ENCODE measurements around the gene CFAP221. TPM values are rescaled to one million over a fixed set of nuclear protein-coding genes. Genes with fewer than 3 reads are reported as not detected.
"Not testable (repeated sequence)": the region's sequence is repeated elsewhere in the genome, so short reads cannot be mapped to it uniquely, and the experiment has no call there.

CFAP221 gene
- total RNA-seq, 2 experiments from 2014 or later, result not detected

GRCh38 chr2:119616421-119616820, 72.2 kb downstream of the CFAP221 start:
- no peak overlapping the region for H3K4me3 Mint-ChIP-seq
- H3K36me3 Mint-ChIP-seq, result no peaks in the 10 kb centered on the region
- no peak for ATAC-seq
- no peaks in the 10 kb centered on the region for H3K4me1 Mint-ChIP-seq
- peaks cover 12% of the 10 kb centered on the region for H3K9me3 Mint-ChIP-seq (ENCODE audit: low read depth)
- CTCF ChIA-PET, result no interaction called here
- H3K27ac Mint-ChIP-seq, result no peak overlapping the region
- H3K27me3 Mint-ChIP-seq, result peaks cover 10% of the 10 kb centered on the region
- DNase-seq, result no peak

DNA sequence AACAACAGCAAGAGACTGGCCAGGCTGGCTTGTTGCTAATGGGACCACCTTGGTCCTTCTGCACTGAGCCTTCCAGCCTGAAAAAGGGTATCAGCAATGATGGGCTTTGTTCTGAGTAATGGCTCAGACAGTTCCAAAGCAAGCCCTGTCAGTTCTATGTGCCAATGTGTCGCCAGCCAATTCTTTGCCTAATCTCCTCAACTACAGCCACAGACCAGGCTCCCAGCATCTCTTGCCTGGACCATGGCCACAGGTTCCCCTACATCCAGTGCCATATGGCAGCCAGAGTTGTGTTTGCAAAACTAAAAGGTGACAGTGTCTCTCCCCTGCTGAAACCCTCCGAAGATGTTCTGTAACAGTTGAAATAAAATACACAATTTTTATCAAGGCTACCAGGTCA, 73.2 kb downstream of the CFAP221 start:
- H3K36me3 Mint-ChIP-seq, result no peaks in the 10 kb centered on the region
- ATAC-seq (no peak), DNase-seq (no peak)
- H3K9me3 Mint-ChIP-seq (ENCODE audit: low read depth), result peaks cover 12% of the 10 kb centered on the region
- no peaks in the 10 kb centered on the region for H3K4me1 Mint-ChIP-seq
- H3K27ac Mint-ChIP-seq, result no peak overlapping the region
- H3K4me3 Mint-ChIP-seq, result no peak overlapping the region
- CTCF ChIA-PET, result no interaction called here
- H3K27me3 Mint-ChIP-seq, result peaks cover 13% of the 10 kb centered on the region

DNA sequence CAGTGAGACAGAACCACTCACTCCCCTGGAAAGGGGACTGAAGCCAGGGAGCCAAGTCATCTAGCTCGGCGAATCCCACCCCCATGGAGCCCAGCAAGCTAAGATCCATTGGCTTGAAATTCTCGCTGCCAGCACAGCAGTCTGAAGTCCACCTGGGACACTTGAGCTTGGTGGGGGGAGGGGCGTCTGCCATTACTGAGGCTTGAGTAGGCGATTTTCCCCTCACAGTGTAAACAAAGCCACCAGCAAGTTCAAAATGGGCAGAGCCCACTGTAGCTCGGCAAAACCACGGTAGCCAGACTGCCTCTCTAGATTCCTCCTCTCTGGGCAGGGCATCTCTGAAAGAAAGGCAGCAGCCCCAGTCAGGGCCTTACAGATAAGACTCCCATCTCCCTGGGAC, 74.5 kb downstream of the CFAP221 start:
- ATAC-seq, H3K27ac Mint-ChIP-seq, CTCF ChIA-PET, DNase-seq, H3K4me3 Mint-ChIP-seq, H3K36me3 Mint-ChIP-seq, H3K4me1 Mint-ChIP-seq: not testable (repeated sequence)
- H3K27me3 Mint-ChIP-seq, result peaks cover 17% of the 10 kb centered on the region
- peaks cover 11% of the 10 kb centered on the region for H3K9me3 Mint-ChIP-seq (ENCODE audit: low read depth)

- CTCF ChIA-PET, result no interaction called here
Observed at GRCh38 chr2:119625226-119625625, 81.0 kb downstream of the CFAP221 start.

DNA sequence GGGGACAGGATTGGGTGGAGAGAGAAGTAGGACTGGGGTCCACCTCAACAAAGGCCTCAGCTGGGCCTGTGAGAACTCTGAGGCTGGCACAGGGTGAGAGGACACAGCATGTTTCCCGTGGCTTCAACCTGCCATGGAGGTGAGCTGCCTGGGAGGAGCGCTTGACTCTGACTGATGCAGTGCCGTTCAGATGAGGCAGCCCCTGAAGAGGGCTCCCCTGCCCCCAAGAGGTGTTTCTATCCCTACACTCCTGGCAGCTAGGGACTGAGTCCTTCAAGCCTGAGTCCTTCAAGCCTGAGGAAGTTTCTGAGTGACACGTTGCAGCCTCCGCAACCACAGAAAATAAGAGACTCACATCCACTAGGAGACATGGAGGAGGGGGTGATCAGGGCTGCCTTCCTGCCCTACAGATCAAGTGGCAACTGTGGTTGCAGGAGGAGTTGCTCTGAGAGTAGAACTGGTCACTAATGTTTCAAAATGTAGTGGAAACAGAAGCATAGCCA, 85.1 kb downstream of the CFAP221 start:
- no peaks in the 10 kb centered on the region for H3K36me3 Mint-ChIP-seq

More at GRCh38 chr2:119625226-119625625, 81.0 kb downstream of the CFAP221 start:
- no peak for ATAC-seq
- Mint-ChIP-seq H3K9me3 (ENCODE audit: low read depth) (no peaks in the 10 kb centered on the region), H3K27me3 (peaks cover 30% of the 10 kb centered on the region), H3K36me3 (no peaks in the 10 kb centered on the region), H3K4me1 (no peaks in the 10 kb centered on the region), H3K4me3 (no peak overlapping the region), H3K27ac (no peak overlapping the region)
- DNase-seq, result no peak

GRCh38 chr2:119630121-119630520, 85.9 kb downstream of the CFAP221 start:
- Mint-ChIP-seq H3K4me1 (no peaks in the 10 kb centered on the region), H3K36me3 (no peaks in the 10 kb centered on the region), H3K9me3 (ENCODE audit: low read depth) (no peaks in the 10 kb centered on the region), H3K4me3 (no peak overlapping the region), H3K27ac (no peak overlapping the region), H3K27me3 (peaks cover 26% of the 10 kb centered on the region)
- CTCF ChIA-PET, result no interaction called here
- no peak for DNase-seq
- no peak for ATAC-seq

More for the DNA sequence above, 85.1 kb downstream of the CFAP221 start:
- no peak for DNase-seq
- no peaks in the 10 kb centered on the region for H3K9me3 Mint-ChIP-seq (ENCODE audit: low read depth)
- no peak overlapping the region for H3K27ac Mint-ChIP-seq
- no peaks in the 10 kb centered on the region for H3K4me1 Mint-ChIP-seq
- H3K27me3 Mint-ChIP-seq, result peaks cover 26% of the 10 kb centered on the region
- ATAC-seq, result no peak
- H3K4me3 Mint-ChIP-seq, result no peak overlapping the region
- CTCF ChIA-PET, result interaction anchor here (0.5 kb wide), 1 partner anchor 46 kb away, joined by 3 read pairs; no protein-coding TSS in a partner anchor

- DNase-seq (no peak), ATAC-seq (no peak)
- CTCF ChIA-PET, result interaction anchor here (1.2 kb wide), 1 partner anchor 41 kb away, joined by 6 read pairs; the partner anchor contains the start of gene TMEM177
- Mint-ChIP-seq H3K27ac (no peak overlapping the region), H3K4me3 (no peak overlapping the region), H3K9me3 (ENCODE audit: low read depth) (no peaks in the 10 kb centered on the region), H3K4me1 (peaks cover 1% of the 10 kb centered on the region), H3K36me3 (no peaks in the 10 kb centered on the region), H3K27me3 (peaks cover 12% of the 10 kb centered on the region)
Observed at GRCh38 chr2:119637371-119637770, 93.1 kb downstream of the CFAP221 start.

DNA sequence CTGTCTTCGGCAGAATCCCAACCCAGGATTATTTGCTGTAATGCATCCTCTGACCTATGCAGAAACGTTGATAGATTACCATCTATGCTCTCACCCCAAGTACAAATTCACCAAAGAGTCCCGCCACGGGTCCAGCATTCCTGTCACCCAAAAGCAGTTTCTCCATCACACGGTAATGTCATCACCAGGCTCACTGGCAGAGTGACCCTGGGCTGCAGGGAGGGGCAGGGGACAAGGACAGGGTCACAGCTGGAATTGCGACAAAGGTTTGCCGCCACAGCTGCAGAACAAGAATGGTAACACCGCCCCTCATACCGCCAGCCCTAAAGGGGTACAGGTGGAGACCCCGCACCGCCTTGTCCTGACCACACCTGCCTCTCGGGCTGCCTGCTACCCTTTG, 94.0 kb downstream of the CFAP221 start:
- Mint-ChIP-seq H3K36me3 (no peaks in the 10 kb centered on the region), H3K9me3 (ENCODE audit: low read depth) (no peaks in the 10 kb centered on the region), H3K27ac (no peak overlapping the region), H3K27me3 (peaks cover 15% of the 10 kb centered on the region), H3K4me1 (peaks cover 1% of the 10 kb centered on the region), H3K4me3 (no peak overlapping the region)
- no peak for ATAC-seq
- CTCF ChIA-PET, result interaction anchor here (1.2 to 1.5 kb wide), 2 partner anchors 40 to 161 kb away, joined by 3 to 6 read pairs; partner anchors contain the start of gene TMEM177
- DNase-seq, result no peak

DNA sequence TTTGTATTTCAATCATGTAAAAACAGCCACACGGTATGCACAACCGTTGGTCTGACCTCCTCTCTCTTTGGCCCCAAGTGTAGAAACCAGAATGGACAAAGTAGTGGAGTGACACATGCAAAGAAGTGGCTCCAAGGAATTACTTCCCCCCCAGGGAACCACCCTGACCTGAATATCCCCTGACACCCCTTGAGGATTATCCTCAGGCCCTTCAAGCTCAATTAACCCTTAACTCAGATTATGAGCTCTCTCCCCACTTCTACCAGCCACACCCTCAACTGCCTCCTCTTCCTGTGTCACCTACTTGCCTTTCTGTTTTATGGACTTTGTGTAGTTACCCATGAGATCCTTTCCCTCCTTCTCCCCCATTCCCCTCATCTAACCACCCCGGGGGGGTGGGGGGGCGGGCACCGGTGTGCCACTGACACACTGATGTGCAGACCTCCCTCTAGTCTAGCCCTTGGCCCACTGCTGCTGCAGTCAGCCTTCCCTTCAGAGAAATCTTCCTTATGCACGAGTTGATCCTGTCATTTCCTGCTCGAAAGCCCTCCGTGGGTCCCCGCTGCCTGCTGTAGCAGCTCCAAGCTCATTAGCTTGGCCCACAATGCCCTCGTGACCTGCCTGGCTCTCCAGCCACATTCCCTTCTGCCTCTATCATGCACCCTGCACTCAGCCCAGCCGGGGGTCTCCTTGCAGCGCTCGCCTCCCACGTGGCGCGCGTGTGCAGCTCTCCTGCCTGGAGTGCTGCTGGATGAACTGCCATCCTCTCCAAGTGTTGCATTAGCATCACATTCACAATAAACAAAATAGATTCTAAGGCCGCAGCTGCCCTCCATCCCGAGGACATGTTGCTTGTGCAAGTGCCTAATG, 94.7 kb downstream of the CFAP221 start:
- H3K27ac Mint-ChIP-seq, result no peak overlapping the region
- CTCF ChIA-PET, result interaction anchor here (1.5 kb wide), 1 partner anchor 162 kb away, joined by 3 read pairs; no protein-coding TSS in a partner anchor
- no peaks in the 10 kb centered on the region for H3K9me3 Mint-ChIP-seq (ENCODE audit: low read depth)
- H3K4me3 Mint-ChIP-seq, result no peak overlapping the region
- DNase-seq (no peak), ATAC-seq (no peak)
- peaks cover 1% of the 10 kb centered on the region for H3K4me1 Mint-ChIP-seq
- H3K36me3 Mint-ChIP-seq, result no peaks in the 10 kb centered on the region
- H3K27me3 Mint-ChIP-seq, result peaks cover 15% of the 10 kb centered on the region

GRCh38 chr2:119641562-119642258, 97.5 kb downstream of the CFAP221 start:
- no peaks in the 10 kb centered on the region for H3K36me3 Mint-ChIP-seq
- CTCF ChIA-PET, result interaction anchor here (0.6 to 3.9 kb wide), 21 partner anchors 9 to 1270 kb away, joined by 3 to 40 read pairs (median 4); partner anchors contain the start of gene TMEM177

DNA sequence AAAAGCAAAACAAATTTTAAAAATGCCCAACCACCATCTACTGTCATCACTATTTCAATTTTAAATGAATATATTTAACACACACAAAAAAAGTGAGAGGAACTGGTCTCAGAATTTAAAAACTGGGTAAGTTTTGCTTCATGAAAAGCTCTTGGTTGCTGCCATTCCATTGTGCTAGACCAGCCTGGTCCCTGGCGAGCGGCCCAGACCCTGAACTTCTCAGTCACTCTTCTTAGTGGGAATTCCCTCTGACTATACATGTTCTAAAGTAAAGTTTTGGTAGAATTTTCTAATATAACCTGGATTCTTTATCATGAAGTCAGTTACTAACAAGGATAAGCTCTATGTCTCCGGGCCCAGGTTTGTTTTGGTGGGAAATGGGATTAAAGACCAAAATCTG, 99.9 kb downstream of the CFAP221 start:
- Mint-ChIP-seq H3K36me3 (no peaks in the 10 kb centered on the region), H3K27me3 (peaks cover 29% of the 10 kb centered on the region), H3K4me1 (peaks cover 1% of the 10 kb centered on the region), H3K27ac (no peak overlapping the region), H3K4me3 (no peak overlapping the region), H3K9me3 (ENCODE audit: low read depth) (no peaks in the 10 kb centered on the region)
- DNase-seq, result no peak
- no peak for ATAC-seq
- CTCF ChIA-PET, result interaction anchor here (3.9 kb wide), 1 partner anchor 18 kb away, joined by 40 read pairs; no protein-coding TSS in a partner anchor

More at GRCh38 chr2:119641562-119642258, 97.5 kb downstream of the CFAP221 start:
- peak; percentile 91 for ATAC-seq
- Mint-ChIP-seq H3K27me3 (peaks cover 22% of the 10 kb centered on the region), H3K4me3 (no peak overlapping the region), H3K4me1 (peaks cover 1% of the 10 kb centered on the region), H3K9me3 (ENCODE audit: low read depth) (no peaks in the 10 kb centered on the region), H3K27ac (no peak overlapping the region)
- DNase-seq, result peak; percentile 81

DNA sequence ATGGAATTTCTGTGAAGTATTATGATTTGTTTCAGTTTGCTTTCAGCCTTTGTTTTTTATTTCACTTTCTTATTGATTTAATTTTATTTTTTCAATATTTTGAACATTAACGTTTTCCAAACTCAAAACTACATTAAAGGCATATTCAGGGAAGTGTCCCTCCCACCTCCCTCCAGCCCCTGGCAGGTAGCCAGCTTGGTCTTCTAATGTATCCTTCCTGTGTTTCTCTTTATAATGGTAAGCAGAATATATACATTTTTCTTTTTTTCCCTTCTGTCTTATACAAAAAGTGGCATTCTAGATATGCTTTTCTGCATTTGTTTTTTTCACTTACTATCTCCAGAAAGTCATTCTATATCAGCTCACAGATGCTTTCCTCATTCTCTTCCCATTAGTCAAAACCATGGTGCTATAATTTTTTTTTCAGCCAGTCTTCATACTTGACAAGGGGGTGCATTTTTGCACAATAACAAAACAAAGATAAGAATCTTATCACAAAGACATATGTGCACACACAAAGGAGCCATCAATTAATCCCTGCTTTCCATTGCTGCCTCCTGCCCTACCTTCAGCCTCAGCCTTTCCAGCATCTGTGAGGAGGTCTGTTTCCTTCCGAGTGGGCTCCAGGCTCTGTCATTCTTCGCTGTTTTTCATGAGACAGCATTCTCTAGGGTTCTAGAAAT, 101.1 kb downstream of the CFAP221 start:
- ATAC-seq (no peak), DNase-seq (no peak)
- Mint-ChIP-seq H3K4me1 (peaks cover 1% of the 10 kb centered on the region), H3K27me3 (peaks cover 24% of the 10 kb centered on the region), H3K36me3 (no peaks in the 10 kb centered on the region), H3K27ac (no peak overlapping the region), H3K9me3 (ENCODE audit: low read depth) (no peaks in the 10 kb centered on the region), H3K4me3 (no peak overlapping the region)
- CTCF ChIA-PET, result no interaction called here

DNA sequence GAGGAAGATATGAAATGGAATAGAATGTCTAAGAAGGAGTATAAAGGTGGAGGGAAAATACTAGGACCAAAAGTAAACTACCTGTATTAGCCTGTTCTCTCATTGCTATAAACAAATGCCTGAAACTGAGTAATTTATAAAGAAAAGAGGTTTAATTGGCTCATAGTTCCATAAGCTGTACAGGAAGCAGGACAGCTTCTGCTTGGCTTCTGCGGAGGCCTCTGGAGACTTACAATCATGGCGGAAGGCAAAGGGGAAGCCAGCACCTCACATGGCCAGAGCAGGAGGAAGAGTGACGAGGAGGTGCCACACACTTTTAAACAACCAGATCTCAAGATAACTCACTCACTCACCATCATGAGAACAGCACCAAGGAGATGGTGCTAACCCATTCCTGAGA, 101.9 kb downstream of the CFAP221 start:
- no peak overlapping the region for H3K4me3 Mint-ChIP-seq
- H3K4me1 Mint-ChIP-seq, result peaks cover 1% of the 10 kb centered on the region
- H3K36me3 Mint-ChIP-seq, result no peaks in the 10 kb centered on the region
- DNase-seq (no peak), ATAC-seq (no peak)
- H3K9me3 Mint-ChIP-seq (ENCODE audit: low read depth), result no peaks in the 10 kb centered on the region
- CTCF ChIA-PET, result no interaction called here
- H3K27ac Mint-ChIP-seq, result no peak overlapping the region
- H3K27me3 Mint-ChIP-seq, result peaks cover 28% of the 10 kb centered on the region
